Testis (tissue), 2 donors: ENCODE data around the gene TET2.

ENCODE experiments used
- POLR2A ChIP-seq: fragments of 450-650 bp; IDR thresholded peaks from one replicate; pipeline ENCODE4 v1.6.1; 2017; ENCODE audit warnings: antibody characterized with exemption, mild to moderate bottlenecking, moderate library complexity
- TF ChIP-seq, protein P1 (sequence below), 3 experiments: fragments of 450-650 bp in 2 of 3; fragments of 200-600 bp in 1 of 3; sonication (generic) in 1 of 3; IDR thresholded peaks; one replicate each; pipeline ENCODE4 v1.5.1; 2016 to 2019; ENCODE audit warnings: antibody characterized with exemption in 3 of 3, mild to moderate bottlenecking in 2 of 3, moderate library complexity in 1 of 3

- TF ChIP-seq, protein P1, sequence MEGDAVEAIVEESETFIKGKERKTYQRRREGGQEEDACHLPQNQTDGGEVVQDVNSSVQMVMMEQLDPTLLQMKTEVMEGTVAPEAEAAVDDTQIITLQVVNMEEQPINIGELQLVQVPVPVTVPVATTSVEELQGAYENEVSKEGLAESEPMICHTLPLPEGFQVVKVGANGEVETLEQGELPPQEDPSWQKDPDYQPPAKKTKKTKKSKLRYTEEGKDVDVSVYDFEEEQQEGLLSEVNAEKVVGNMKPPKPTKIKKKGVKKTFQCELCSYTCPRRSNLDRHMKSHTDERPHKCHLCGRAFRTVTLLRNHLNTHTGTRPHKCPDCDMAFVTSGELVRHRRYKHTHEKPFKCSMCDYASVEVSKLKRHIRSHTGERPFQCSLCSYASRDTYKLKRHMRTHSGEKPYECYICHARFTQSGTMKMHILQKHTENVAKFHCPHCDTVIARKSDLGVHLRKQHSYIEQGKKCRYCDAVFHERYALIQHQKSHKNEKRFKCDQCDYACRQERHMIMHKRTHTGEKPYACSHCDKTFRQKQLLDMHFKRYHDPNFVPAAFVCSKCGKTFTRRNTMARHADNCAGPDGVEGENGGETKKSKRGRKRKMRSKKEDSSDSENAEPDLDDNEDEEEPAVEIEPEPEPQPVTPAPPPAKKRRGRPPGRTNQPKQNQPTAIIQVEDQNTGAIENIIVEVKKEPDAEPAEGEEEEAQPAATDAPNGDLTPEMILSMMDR (IDR thresholded peaks at IDR 0.05) = no peak
- no peak for TF ChIP-seq POLR2A
Observed at GRCh38 chr4:105113800-105114199, 32.9 kb upstream of the TET2 start.
